Neuronal stem cell (in vitro differentiated cells): ENCODE results near the gene METTL27.

Experiments used
- DNase-seq: peaks from one replicate; pipeline ENCODE4 v3.0.0-alpha.2; 2013; ENCODE audit warnings: low spot score
- H2AFZ ChIP-seq: one replicate; pipeline ENCODE4 v1.6.1; 2013; ENCODE audit warnings: mild to moderate bottlenecking, low read length, inconsistent platforms
- H2AK5ac ChIP-seq: 2 replicates; pipeline ENCODE4 v1.6.1; 2013; ENCODE audit warnings: low read depth, mild to moderate bottlenecking, inconsistent platforms, low read length, moderate library complexity, mixed read lengths
- H2BK120ac ChIP-seq: 2 replicates; pipeline ENCODE4 v1.6.1; 2013; ENCODE audit warnings: low read depth, mild to moderate bottlenecking, inconsistent platforms, low read length, moderate library complexity, mixed read lengths
- H2BK12ac ChIP-seq: one replicate; pipeline ENCODE4 v1.6.1; 2013; ENCODE audit warnings: low read length, inconsistent platforms
- H2BK15ac ChIP-seq: 2 replicates; pipeline ENCODE4 v1.6.1; 2013; ENCODE audit warnings: mild to moderate bottlenecking, low read length, inconsistent platforms, mixed read lengths
- H2BK5ac ChIP-seq: one replicate; pipeline ENCODE4 v1.6.1; 2013; ENCODE audit warnings: inconsistent platforms, mild to moderate bottlenecking, low read length, moderate library complexity
- H3K14ac ChIP-seq: one replicate; pipeline ENCODE4 v1.6.1; 2013; ENCODE audit warnings: low read length, inconsistent platforms
- H3K18ac ChIP-seq: 2 replicates; pipeline ENCODE4 v1.6.1; 2013; ENCODE audit warnings: low read length, inconsistent platforms
- H3K23ac ChIP-seq: 2 replicates; pipeline ENCODE4 v1.6.1; 2013; ENCODE audit warnings: low read depth, mild to moderate bottlenecking, mixed read lengths, low read length, inconsistent platforms; ENCODE audit not compliant: poor library complexity
- H3K27ac ChIP-seq: replicated peaks from 3 replicates; pipeline ENCODE4 v1.5.1; 2013; ENCODE audit warnings: low read length, inconsistent platforms
- H3K27me3 ChIP-seq, 3 experiments: 2 replicates each; pipeline ENCODE4 v1.6.1; 2013; ENCODE audit warnings: low read length in 3 of 3, mild to moderate bottlenecking in 2 of 3, inconsistent platforms in 1 of 3, low read depth in 1 of 3, mixed read lengths in 1 of 3, moderate library complexity in 1 of 3; ENCODE audit not compliant: control insufficient read depth in 3 of 3, insufficient read depth in 3 of 3
- H3K36me3 ChIP-seq, 2 donors: replicated peaks in 1 of 2; 2 replicates each; pipeline ENCODE4 v1.6.1; 2013; ENCODE audit warnings: low read length in 2 of 2; ENCODE audit not compliant: control insufficient read depth in 2 of 2, insufficient read depth in 2 of 2
- H3K4ac ChIP-seq: 2 replicates; pipeline ENCODE4 v1.6.1; 2013; ENCODE audit warnings: inconsistent platforms, mild to moderate bottlenecking, low read length, moderate library complexity
- H3K4me1 ChIP-seq, 2 donors: 1 replicate in 1 of 2; 2 replicates in 1 of 2; pipeline ENCODE4 v1.6.1; 2013; ENCODE audit warnings: low read length in 2 of 2, low read depth in 1 of 2; ENCODE audit not compliant: control insufficient read depth in 2 of 2, insufficient read depth in 1 of 2
- H3K4me2 ChIP-seq: one replicate; pipeline ENCODE4 v1.6.1; 2013; ENCODE audit warnings: mild to moderate bottlenecking, low read length, inconsistent platforms; ENCODE audit not compliant: insufficient read depth, poor library complexity, severe bottlenecking
- H3K4me3 ChIP-seq, 2 donors: 2 replicates each; pipeline ENCODE4 v1.5.1; 2013; ENCODE audit warnings: low read length in 2 of 2, mild to moderate bottlenecking in 2 of 2, inconsistent platforms in 1 of 2, moderate library complexity in 1 of 2
- H3K79me1 ChIP-seq: one replicate; pipeline ENCODE4 v1.6.1; 2013; ENCODE audit warnings: low read depth, mild to moderate bottlenecking, inconsistent platforms, low read length, moderate library complexity
- H3K9ac ChIP-seq: one replicate; pipeline ENCODE4 v1.6.1; 2013; ENCODE audit warnings: mild to moderate bottlenecking, low read depth, low read length, inconsistent platforms; ENCODE audit not compliant: poor library complexity
- H3K9me3 ChIP-seq, 2 donors: replicated peaks in 1 of 2; 2 replicates each; pipeline versions ENCODE3 to v1.6.1; 2013; ENCODE audit warnings: low read length in 2 of 2, mild to moderate bottlenecking in 2 of 2, inconsistent platforms in 1 of 2, low read depth in 1 of 2, mixed read lengths in 1 of 2, moderate library complexity in 1 of 2; ENCODE audit not compliant: control insufficient read depth in 2 of 2, insufficient read depth in 1 of 2
- H4K8ac ChIP-seq: one replicate; pipeline ENCODE4 v1.6.1; 2013; ENCODE audit warnings: low read depth, mild to moderate bottlenecking, inconsistent platforms, low read length, moderate library complexity
- H4K91ac ChIP-seq: one replicate; pipeline ENCODE4 v1.6.1; 2013; ENCODE audit warnings: low read length, low read depth, mild to moderate bottlenecking, inconsistent platforms; ENCODE audit not compliant: poor library complexity
- WGBS, 2 donors: extraction: QIAGEN DNeasy Blood & Tissue Kit; methylation state at CpG; one replicate each; pipeline ENCODE4 v1.1.7; 2013; ENCODE audit warnings: missing lambda C conversion rate in 2 of 2, mixed read lengths in 1 of 2; ENCODE audit not compliant: insufficient read length in 2 of 2, insufficient replicate concordance in 1 of 2; ENCODE audit errors: extremely low coverage in 2 of 2; 5-methylcytosine and 5-hydroxymethylcytosine counted together

The METTL27 gene

DNA sequence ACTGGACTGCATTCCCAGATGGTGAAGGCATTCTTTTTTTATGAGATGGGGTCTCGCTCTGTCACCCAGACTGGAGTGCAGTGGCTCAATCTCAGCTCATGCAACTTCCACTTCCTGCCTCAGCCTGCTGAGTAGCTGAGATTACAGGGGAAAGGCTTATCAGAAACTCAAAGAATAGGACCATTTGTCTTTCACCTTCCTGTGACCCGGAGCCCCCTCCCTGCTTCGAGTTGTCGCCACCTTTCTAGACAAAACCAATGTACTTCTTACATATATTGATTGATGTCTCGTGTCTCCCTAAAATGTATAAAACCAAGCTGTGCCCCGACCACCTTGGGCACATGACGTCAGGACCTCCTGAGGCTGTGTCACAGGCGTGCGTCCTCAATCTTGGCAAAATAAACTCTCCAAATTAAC lies 1.8 kb upstream of the METTL27 start:
- Histone ChIP-seq H3K4me2 (no peak overlapping the region), H4K8ac (no peak overlapping the region), H2BK12ac (no peak overlapping the region), H3K18ac (no peak overlapping the region), H2BK5ac (no peak overlapping the region), H4K91ac (no peak overlapping the region), H3K36me3 (no peaks in the 10 kb centered on the region), H3K4ac (no peak overlapping the region), H3K14ac (no peak overlapping the region), H2AFZ (no peak overlapping the region), H3K4me1 (peaks cover 0 to 2% of the 10 kb centered on the region in 2 donors), H3K9ac (no peak overlapping the region), H3K27me3 (no peaks in the 10 kb centered on the region), H2BK15ac (no peak overlapping the region), H3K27ac (no peak overlapping the region), H2BK120ac (no peak overlapping the region), H3K23ac (no peak overlapping the region), H3K9me3 (peaks cover 0 to 4% of the 10 kb centered on the region in 2 donors), H3K4me3 (no peak overlapping the region), H3K79me1 (no peaks in the 10 kb centered on the region), H2AK5ac (no peak overlapping the region)
- no peak for DNase-seq
- WGBS, 2 donors = no CpG with 5 or more reads among the region's 9 CpGs

DNA sequence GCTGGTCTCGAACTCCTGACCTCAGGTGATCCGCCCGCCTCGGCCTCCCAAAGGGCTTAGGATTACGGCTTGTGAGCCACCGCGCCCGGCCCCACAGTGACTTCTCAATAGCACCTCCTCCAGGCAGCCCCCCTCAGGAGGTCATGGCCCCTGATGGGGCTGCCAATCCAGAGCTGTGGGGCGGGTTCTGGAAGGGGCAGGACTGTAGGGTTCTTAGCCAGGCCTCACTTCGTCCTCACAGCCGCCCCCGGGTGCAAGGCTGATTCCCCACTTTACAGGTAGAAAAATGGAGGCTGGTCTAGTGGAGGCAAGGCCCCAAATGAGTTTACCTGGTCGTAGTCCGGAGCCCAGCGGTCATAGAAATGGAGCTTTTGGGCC lies 638 bp downstream of the METTL27 start:
- Histone ChIP-seq H3K23ac (peak overlapping the region; percentile 91), H3K9me3 (no peaks in the 10 kb centered on the region), H4K8ac (peak overlapping the region; percentile 72), H3K79me1 (no peaks in the 10 kb centered on the region), H2AK5ac (peak overlapping the region; percentile 84), H2BK12ac (no peak overlapping the region), H3K36me3 (no peaks in the 10 kb centered on the region), H3K14ac (peak overlapping the region; percentile 84), H2BK5ac (peak overlapping the region; percentile 53), H3K27ac (no peak overlapping the region), H3K4me2 (peak overlapping the region; percentile 83), H2BK15ac (peak overlapping the region; percentile 81), H3K27me3 (no peaks in the 10 kb centered on the region), H3K4me1 (peaks cover 0 to 5% of the 10 kb centered on the region in 2 donors), H4K91ac (no peak overlapping the region), H3K4me3 (peak overlapping the region; percentile 76), H3K9ac (peak overlapping the region; percentile 70), H2BK120ac (peak overlapping the region; percentile 87), H3K18ac (peak overlapping the region; percentile 95), H2AFZ (peak overlapping the region; percentile 100), H3K4ac (no peak overlapping the region)
- WGBS, 2 donors = no CpG with 5 or more reads among the region's 15 CpGs
- DNase-seq = no peak

- no peaks in the 10 kb centered on the region for H3K36me3 ChIP-seq
- no peak overlapping the region for H3K27ac ChIP-seq
- no peaks in the 10 kb centered on the region for H3K9me3 ChIP-seq
- no peak overlapping the region for H3K14ac ChIP-seq
- peak overlapping the region; percentile 87 for H3K23ac ChIP-seq
- peak overlapping the region; percentile 7 for H3K9ac ChIP-seq
- DNase-seq = no peak
- no peak overlapping the region for H3K4me2 ChIP-seq
- H3K27me3 ChIP-seq = no peaks in the 10 kb centered on the region
- H4K8ac ChIP-seq = no peak overlapping the region
- H3K4me3 ChIP-seq = no peak overlapping the region
- no CpG with 5 or more reads among the region's 16 CpGs for WGBS, 2 donors
- H2AFZ ChIP-seq = no peak overlapping the region
- peaks cover 0 to 5% of the 10 kb centered on the region in 2 donors for H3K4me1 ChIP-seq
- no peak overlapping the region for H2BK5ac ChIP-seq
- peak overlapping the region; percentile 9 for H4K91ac ChIP-seq
- peak overlapping the region; percentile 7 for H2BK15ac ChIP-seq
- peak overlapping the region; percentile 27 for H3K18ac ChIP-seq
- peak overlapping the region; percentile 92 for H2AK5ac ChIP-seq
- H2BK120ac ChIP-seq = peak overlapping the region; percentile 4
- H3K4ac ChIP-seq = no peak overlapping the region
- no peak overlapping the region for H2BK12ac ChIP-seq
- no peaks in the 10 kb centered on the region for H3K79me1 ChIP-seq
Measured at GRCh38 chr7:73840715-73841379, 1.5 kb downstream of the METTL27 start.

DNA sequence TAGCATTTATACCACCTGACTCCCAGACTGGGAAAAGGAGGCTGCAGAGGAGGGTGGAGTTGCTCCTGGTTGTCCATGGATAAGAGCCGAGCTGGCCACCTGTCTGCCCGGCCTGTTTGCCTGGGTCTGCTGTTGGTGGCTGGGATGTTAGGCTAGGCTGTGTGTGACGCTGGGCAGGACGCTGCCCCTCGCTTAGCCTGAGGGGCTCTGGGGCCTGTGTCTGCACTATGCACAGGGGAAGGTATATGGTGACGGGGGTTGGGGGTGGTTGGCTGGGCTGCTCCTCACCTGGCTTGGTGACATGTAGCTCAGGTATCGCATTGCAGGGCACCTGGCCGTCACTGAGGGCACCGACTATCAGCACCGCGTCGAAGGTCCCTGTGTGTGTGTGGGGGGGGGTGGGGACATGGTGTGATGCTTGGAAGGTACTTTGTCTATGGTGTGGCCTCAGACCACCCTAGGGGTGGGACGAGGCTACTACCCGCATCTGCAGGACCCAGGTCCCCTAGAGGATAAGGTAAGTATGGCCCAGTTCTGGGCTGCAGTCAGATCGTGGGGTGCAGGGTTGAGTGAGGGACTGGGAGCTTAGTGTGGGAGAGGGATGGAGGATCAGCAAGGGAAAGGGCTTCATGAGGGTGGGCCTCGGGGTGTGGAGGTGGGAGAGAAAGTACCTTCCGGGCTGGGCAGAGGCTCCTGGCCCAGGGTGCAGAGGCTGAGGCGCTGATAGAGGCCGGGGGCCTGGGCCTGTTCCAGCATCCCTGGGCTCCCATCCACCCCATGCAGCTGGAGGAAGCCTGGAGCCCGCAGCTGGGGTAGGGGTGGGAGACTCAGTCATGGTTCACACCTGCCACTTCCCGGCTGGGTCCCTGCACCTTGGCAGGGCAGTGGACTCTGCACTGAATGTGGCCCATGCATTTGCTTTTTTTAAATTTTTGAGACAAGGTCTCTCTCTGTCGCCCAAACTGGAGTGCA lies 2.3 kb downstream of the METTL27 start:
- Histone ChIP-seq H3K4ac (no peak overlapping the region), H3K36me3 (no peaks in the 10 kb centered on the region), H2BK15ac (peak overlapping the region; percentile 49), H3K27ac (no peak overlapping the region), H3K27me3 (no peaks in the 10 kb centered on the region), H3K9me3 (no peaks in the 10 kb centered on the region), H3K23ac (no peak overlapping the region), H4K8ac (peak overlapping the region; percentile 65), H2AK5ac (peak overlapping the region; percentile 92), H3K9ac (peak overlapping the region; percentile 60), H2BK5ac (peak overlapping the region; percentile 75), H3K14ac (peak overlapping the region; percentile 98), H3K4me2 (no peak overlapping the region), H4K91ac (no peak overlapping the region), H2AFZ (no peak overlapping the region), H2BK120ac (peak overlapping the region; percentile 28), H3K4me3 (no peak overlapping the region), H3K18ac (peak overlapping the region; percentile 76), H2BK12ac (peak overlapping the region; percentile 84), H3K4me1 (peaks cover 0 to 5% of the 10 kb centered on the region in 2 donors), H3K79me1 (no peaks in the 10 kb centered on the region)
- WGBS, 2 donors = no CpG with 5 or more reads among the region's 22 CpGs
- DNase-seq = no peak
